ENCODE results near the gene FAF1. TPM values are rescaled to one million over a fixed set of nuclear protein-coding genes. Genes with fewer than 3 reads are reported as not detected.

FAF1 gene
- total RNA-seq, 1 experiment from 2014 or later: 14.7 TPM

- POLR2A ChIA-PET (ENCODE audit: unreplicated experiment): no interaction called here
- intact Hi-C loops (cut with micrococcal nuclease): loop anchor here (2.0 kb wide), 1 partner anchor 28 kb away; no protein-coding TSS in a partner anchor
- no peaks in the 10 kb centered on the region for H3K27me3 ChIP-seq (ENCODE audit: low read length)
- H3K9ac ChIP-seq (ENCODE audit: low read length): no peak overlapping the region
- CTCF ChIA-PET: no interaction called here
- H3K9me3 ChIP-seq (ENCODE audit: low read length): no peaks in the 10 kb centered on the region
- no peak for DNase-seq
- H3K4me3 ChIP-seq (ENCODE audit: low read length): no peak overlapping the region
- no peaks in the 10 kb centered on the region for H3K4me1 ChIP-seq (ENCODE audit: insufficient read depth, low read length)
- no peak for ATAC-seq
- no peaks in the 10 kb centered on the region for H3F3A ChIP-seq (ENCODE audit: low read length, unreplicated experiment)
- H4K20me1 ChIP-seq (ENCODE audit: low read length): peaks cover 14% of the 10 kb centered on the region
- no peak overlapping the region for H2AFZ ChIP-seq (ENCODE audit: low read length)
- BruUV-seq (replicated peaks): no TSS peak
- H3K9me2 ChIP-seq (replicated peaks; ENCODE audit: low read length): no peaks in the 10 kb centered on the region
- H3K36me3 ChIP-seq (ENCODE audit: low read depth, low read length): peaks cover 8% of the 10 kb centered on the region
- peaks cover 84% of the 10 kb centered on the region for H3K79me2 ChIP-seq (ENCODE audit: low read length)
- no peak for TF ChIP-seq CTCF (conservative IDR thresholded peaks at IDR 0.05; ENCODE audit: low read depth, low read length)
- no peak for TF ChIP-seq EZH2 (IDR thresholded peaks at IDR 0.05; ENCODE audit: low read length, unreplicated experiment)
- TF ChIP-seq EZH2phosphoT487 (IDR thresholded peaks at IDR 0.05; ENCODE audit: borderline replicate concordance, low read length): no peak
- H3K4me2 ChIP-seq (ENCODE audit: low read length): no peak overlapping the region
- H3K27ac ChIP-seq (ENCODE audit: low read length): no peak overlapping the region
Observed at GRCh38 chr1:50930965-50931737, 28.9 kb downstream of the FAF1 start.

GRCh38 chr1:50930193-50930592, 29.9 kb downstream of the FAF1 start:
- no peaks in the 10 kb centered on the region for H3F3A ChIP-seq (ENCODE audit: low read length, unreplicated experiment)
- POLR2A ChIA-PET (ENCODE audit: unreplicated experiment): interaction anchor here (0.6 kb wide), 2 partner anchors 39 to 133 kb away, joined by 4 read pairs; no protein-coding TSS in a partner anchor

More at GRCh38 chr1:50930193-50930592, 29.9 kb downstream of the FAF1 start:
- Histone ChIP-seq H3K9ac (ENCODE audit: low read length) (no peak overlapping the region), H3K9me3 (ENCODE audit: low read length) (no peaks in the 10 kb centered on the region), H3K9me2 (replicated peaks; ENCODE audit: low read length) (no peaks in the 10 kb centered on the region), H3K79me2 (ENCODE audit: low read length) (peaks cover 84% of the 10 kb centered on the region), H4K20me1 (ENCODE audit: low read length) (peaks cover 10% of the 10 kb centered on the region), H3K27me3 (ENCODE audit: low read length) (no peaks in the 10 kb centered on the region), H3K4me3 (ENCODE audit: low read length) (no peak overlapping the region), H3K27ac (ENCODE audit: low read length) (no peak overlapping the region), H3K4me2 (ENCODE audit: low read length) (no peak overlapping the region), H2AFZ (ENCODE audit: low read length) (no peak overlapping the region), H3K4me1 (ENCODE audit: insufficient read depth, low read length) (no peaks in the 10 kb centered on the region), H3K36me3 (ENCODE audit: low read depth, low read length) (peaks cover 8% of the 10 kb centered on the region)
- intact Hi-C loops (cut with micrococcal nuclease): loop anchor here (2.0 kb wide), 1 partner anchor 29 kb away; no protein-coding TSS in a partner anchor
- CTCF ChIA-PET: interaction anchor here (0.6 to 1.8 kb wide), 3 partner anchors 30 to 57 kb away, joined by 4 to 10 read pairs (median 4); partner anchors contain the start of gene FAF1
- DNase-seq (no peak), ATAC-seq (no peak)
- BruUV-seq (replicated peaks): no TSS peak
- TF ChIP-seq EZH2phosphoT487 (IDR thresholded peaks at IDR 0.05; ENCODE audit: borderline replicate concordance, low read length) (no peak), CTCF (conservative IDR thresholded peaks at IDR 0.05; ENCODE audit: low read depth, low read length) (no peak), EZH2 (IDR thresholded peaks at IDR 0.05; ENCODE audit: low read length, unreplicated experiment) (no peak)

Data from PC-3 (cell line).